GM19395 (cell line): ENCODE data around the gene XPR1.

Experiments
- ATAC-seq: cut with Tn5 transposase; IDR thresholded peaks from one replicate; pipeline ENCODE4 v1.9.1; 2021; ENCODE audit warnings: mild to moderate bottlenecking, moderate library complexity; ENCODE audit not compliant: unreplicated experiment

XPR1 gene

DNA sequence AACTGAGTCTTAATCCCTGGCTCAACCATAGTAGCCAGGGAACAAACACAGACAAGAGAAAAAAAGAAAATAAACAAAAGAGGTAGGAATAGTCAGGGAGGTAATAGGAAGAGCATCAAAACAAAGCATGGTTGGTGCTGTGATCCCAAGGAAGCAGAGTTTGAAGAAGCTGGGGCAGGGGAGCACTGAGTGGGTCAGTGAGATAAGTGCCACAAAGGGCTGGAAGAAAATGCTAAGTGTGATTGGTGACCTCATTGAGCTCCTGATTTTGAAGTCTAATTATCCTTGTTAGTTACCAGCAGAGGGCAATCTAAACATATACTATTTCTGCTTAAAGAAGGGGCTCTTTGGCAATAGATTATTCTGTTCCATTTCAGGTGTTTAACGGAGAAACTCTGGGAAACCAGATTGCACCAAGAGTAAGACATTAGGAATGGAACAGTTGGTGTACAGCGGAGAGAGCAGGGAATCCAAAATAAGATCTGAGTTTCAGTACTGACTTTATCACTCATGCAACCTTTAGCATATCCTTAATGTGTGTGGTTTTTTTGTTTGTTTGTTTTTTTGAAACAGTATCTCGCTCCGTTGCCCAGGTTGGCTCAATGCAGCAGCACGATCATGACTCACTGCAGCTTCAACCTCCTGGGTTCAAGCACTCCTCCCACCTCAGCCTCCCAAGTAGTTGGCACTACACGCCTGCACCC is 250.1 kb downstream of the XPR1 start:
- peak; percentile 72 for ATAC-seq

DNA sequence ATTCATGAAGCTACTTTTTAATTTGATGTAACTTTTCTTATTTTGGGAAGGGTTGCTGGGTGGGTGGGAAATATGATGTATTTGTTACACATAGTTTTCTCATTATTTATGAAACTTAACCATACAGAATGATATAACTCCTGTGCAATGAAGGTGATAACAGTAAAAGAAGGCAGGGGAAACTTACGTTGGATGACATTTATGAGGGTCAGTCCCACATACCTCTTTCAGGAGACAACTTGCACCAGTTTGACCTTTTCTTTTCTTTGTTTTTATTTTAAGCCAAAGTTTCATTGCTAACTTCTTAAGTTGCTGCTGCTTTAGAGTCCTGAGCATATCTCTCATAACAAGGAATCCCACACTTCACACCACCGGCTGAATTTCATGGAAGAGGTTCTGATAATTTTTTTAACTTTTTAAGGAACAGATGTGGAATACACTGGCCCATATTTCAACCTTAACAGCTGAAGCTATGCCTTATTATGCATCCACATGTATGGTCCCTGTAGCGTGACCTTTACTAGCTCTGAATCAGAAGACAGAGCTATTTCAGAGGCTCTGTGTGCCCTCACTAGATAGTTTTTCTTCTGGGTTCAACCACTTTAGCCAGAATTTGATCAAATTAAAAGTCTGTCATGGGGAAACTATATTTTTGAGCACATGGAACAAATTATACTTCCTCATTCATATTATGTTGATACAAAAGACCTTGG is 252.9 kb downstream of the XPR1 start:
- no peak for ATAC-seq

GRCh38 chr1:180886338-180886737 is 254.5 kb downstream of the XPR1 start:
- no peak for ATAC-seq

- ATAC-seq = no peak
Observed at GRCh38 chr1:180887841-180888240, 256.0 kb downstream of the XPR1 start.

DNA sequence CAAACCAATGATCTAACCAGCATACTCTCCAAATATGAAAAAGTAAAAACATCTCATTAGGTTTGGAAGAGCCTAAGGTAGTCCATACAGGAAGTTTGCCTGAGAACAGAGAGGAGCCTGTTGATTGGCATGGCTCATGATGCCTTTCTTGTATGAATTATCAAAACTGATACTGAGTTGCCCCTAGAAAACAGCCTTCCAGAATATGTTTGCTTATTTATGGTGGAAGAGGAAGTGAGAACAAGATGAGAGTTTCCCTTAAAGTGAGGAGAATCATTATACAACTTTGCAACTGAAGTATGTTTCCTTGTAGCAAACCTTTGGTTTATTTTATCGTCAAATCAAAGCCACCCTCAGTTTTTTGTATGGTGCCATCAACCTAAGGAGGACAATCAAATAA is 257.0 kb downstream of the XPR1 start:
- peak; percentile 84 for ATAC-seq

- ATAC-seq = peak; percentile 5
Observed at GRCh38 chr1:180889325-180889724, 257.5 kb downstream of the XPR1 start.

- no peak for ATAC-seq
Observed at GRCh38 chr1:180892272-180892671, 260.4 kb downstream of the XPR1 start.

GRCh38 chr1:180892675-180893074 is 260.9 kb downstream of the XPR1 start:
- ATAC-seq = no peak

DNA sequence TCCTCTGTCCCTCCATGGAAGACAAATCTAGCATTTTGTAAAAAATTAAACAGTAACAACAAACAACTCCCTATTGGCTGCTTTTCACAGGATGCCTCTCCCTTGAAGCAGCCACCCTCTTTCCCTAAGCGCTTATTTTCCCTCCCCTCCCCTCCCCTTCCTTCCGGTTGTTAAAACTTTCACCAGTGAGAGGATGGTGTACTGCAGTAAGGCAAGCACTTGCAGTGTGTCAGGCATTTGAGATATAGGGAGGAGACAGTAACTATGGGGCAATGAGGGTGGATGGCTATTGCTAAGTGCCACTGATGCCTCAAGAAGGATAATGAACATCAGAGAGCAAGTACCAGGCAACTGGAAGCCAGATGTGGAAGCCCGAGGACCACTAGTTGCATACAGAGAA is 261.8 kb downstream of the XPR1 start:
- ATAC-seq = no peak

DNA sequence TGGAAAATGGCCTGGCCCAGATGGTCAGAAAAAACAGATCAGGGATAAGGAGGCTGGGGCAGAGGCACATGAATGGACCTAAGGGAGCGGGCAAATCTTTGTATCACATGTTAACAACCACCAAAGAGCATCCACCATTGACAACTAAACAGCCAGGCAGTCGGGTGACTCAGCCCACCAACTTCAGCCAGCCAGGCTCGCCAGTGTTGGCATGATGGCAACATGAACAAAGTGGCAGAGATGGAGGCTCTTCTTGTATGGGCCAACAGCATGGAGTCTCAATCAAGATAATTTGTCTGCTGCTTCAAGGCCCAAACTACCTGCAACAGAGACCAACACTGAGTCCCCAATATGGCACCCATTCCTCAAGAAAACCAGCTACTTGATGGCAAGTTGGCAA is 264.3 kb downstream of the XPR1 start:
- no peak for ATAC-seq

DNA sequence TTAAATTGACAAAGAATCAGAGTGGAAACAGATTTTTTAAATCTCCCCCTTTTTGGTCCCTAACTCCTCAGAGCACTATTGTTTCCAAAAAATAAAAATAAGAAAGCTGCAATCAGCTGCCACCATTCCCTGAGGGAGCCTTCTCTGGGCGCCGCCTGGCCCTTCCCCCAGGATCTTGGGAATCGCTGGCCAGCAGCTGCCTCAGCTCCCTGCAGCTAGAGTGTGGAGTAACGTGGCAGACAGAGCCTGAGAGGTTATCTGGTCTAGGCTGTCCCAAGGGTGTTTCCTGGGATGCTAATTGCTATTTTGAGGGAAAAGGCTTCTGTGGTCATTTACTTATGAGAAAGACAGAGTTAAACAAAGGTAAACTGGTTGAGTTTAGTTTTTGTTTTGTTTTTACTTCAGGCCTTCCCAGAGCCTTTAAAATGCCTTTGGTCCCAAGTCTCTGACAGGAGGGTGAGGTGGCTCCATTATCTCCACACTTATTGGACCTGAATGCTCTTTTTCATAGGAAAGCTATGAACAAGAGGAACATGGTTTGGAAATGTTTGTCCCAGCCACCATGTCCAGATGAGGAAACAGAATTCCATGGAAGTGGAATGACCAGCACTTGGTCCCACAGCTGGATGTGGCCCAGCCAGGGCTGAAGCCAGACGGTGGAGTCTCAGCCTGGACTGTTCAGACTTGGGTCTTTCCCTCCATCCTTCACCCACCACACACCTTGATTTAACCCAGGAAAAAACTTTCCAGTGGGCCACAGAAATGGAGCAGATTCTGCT is 266.8 kb downstream of the XPR1 start:
- ATAC-seq = no peak

DNA sequence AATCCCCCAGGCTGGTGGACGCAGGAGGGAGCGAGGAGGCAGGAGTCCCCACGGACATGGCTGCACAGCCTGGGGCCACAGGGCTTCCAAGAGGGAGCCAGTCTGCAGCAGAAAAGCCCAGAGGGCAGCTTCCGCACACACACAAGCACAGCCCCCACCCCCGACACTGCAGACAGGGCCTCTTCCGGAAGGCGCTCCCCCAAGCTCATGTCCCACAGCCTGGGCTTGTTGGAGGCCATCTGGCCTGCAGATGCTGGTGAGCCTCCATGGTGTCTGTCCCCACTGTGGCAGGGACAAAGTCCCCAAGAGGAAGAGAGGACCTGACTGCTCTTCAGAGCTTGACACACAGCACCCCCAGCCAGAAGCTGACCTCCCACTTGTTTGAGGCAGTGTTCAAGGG is 267.4 kb downstream of the XPR1 start:
- ATAC-seq = no peak

DNA sequence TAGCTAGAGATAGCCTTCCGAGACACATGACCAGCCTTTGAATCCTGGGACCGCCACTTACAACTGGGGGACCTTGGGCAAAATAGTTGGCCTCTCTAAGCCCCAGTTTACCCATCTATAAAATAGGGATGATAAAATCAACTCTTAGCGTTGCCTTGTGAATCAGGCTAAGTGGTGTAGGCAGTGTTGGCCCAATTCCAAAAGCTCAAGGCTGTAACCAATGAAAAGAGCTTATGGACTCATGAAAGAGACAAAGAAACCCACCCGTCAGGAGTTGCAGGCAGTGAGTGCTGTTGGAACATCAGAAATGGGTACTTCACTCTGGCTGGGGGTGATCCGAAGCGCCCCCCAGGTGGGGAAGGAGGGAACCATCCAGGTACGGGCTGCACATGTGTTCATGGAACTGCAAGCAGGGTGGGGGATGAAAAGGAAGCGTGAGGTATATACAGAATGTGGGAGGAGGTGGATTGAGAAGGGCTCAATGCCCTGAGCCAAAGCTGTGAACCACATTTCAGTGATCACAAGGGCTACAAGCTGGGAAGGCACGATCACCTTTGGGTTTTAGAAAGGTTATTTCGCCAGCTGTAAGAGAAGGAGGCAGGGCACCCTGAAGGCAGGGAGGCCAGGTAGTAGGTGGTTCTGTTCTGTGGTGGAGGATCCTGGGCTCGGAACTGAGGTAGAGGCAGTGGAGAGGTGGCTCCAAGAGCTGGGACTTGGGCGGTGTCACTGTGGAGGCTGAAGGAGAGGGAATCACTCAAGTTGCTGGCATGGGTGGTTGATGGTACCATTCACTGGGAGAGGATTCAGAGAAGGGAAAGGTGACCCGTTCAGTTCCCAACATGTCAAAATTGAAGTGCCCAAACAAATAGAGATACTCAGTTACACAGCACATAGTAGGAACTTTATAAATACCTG is 269.5 kb downstream of the XPR1 start:
- no peak for ATAC-seq

DNA sequence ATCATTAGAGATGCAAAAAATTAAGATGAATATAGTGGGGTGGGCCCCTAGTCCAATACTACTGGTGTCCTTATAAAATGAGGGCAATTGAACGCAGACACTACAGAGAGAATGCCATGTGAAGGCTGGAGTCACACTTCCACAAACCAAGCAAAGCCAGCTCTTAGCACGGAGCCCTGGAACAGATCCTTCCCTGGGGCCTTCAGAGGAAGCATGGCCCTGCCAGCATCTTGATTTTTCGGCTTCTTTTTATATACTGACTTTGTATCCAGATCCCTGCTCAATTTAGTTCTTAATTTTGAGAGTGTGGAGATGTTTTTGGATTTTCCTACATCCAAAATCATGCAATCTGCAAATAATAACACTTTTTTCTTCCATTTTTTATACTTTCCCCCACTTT is 270.7 kb downstream of the XPR1 start:
- ATAC-seq = no peak

DNA sequence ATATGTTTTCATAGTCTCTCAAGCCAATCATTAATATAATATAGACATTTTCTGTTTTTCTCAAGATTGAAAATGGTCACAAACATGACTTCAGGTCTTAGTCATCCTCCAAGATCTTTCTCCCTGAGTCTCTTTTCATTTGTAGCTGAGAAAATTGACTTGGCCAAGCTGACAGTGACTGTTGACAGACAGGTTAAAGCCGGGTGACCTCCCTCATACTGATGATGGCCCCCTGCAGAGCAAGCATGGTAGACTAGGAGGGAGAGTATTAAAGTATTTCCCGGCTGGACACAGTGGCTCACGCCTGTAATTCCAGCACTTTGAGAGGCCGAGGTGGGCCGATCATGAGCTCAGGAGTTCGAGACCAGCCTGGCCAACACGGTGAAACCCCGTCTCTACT is 274.1 kb downstream of the XPR1 start:
- no peak for ATAC-seq

GRCh38 chr1:180906511-180906910 is 274.7 kb downstream of the XPR1 start:
- ATAC-seq = no peak

- no peak for ATAC-seq
Observed at GRCh38 chr1:180907313-180908055, 275.7 kb downstream of the XPR1 start.

- no peak for ATAC-seq
Observed at GRCh38 chr1:180908074-180908765, 276.4 kb downstream of the XPR1 start.

GRCh38 chr1:180909005-180909414 is 277.2 kb downstream of the XPR1 start:
- ATAC-seq = peak; percentile 51
